Nucleus accumbens (tissue), 56 donors: ENCODE data around the gene RETN.
"Not testable (repeated sequence)": the region's sequence is repeated elsewhere in the genome, so short reads cannot be mapped to it uniquely, and the experiment has no call there.

Experiments used
- DNase-seq, 56 donors: peaks; one replicate each; lab custom pipeline; 2025; lab: John Stamatoyannopoulos, UW

RETN gene

DNA sequence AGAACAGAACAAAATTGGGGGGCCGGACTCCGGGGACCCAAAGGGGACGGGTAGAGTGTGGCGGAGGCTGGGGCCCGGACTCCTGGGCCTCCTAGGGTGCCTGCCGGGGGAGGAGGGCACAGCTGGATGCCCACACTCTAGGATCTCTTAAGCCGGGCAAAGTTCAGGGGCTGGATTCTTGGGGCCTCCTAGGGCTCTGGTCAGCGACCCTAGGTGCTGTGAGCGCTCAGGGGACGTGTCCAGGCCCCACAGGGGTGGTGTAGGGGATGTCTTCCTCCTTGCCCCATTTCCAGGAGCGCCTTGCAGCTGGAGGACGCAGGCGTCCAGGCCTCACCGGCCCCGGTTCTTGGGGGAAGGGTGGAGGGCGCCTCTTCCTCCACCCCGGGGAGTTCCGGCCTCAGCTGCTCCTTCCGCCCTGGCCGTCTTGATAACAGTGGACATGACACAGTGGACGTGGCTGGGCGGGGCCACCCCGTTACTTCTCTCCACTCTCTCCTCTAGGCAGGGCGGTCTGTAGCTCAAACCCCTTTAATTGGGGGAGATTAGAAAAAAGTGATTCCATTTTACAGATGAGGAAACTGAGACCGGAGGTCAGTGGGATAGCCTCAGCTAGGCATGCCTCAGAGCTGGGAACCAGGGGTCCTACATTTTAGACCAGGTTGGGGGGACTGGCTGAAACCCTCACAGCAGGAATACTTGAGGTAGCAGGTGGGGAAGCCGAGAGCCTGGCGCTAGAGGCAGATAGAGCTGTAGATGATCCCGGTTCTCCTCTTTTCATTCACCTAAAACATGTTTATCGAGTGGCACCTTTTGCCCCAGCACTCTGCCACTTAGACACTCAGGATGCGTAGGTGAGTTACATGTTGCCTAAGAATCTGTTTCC, 31.2 kb upstream of the RETN start:
- DNase-seq = peak in 2 of 56 donors; percentile 22 to 25

GRCh38 chr19:7638802-7639465, 29.9 kb upstream of the RETN start:
- DNase-seq = no peak

- DNase-seq = no peak
These were observed 28.9 kb upstream of the RETN start for GRCh38 chr19:7639863-7640348.

DNA sequence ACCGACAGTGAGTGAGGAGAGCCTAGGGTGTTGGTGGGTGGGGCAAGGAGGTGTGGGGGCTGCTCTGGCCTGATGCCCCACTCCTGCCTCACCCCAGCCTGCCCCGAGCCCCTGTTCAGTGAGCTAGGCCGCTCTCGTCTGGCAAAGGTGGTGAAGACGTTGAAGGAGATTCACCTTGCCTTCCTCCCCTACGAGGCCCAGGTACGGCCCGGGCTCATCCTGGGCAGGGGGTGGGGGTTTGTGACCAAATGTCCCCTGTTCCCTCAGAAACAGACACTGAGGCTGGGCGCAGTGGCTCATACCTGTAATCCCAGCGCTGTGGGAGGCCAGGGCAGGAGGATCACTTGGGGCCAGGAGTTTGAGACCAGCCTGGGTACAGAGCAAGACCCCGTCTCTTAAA, 28.0 kb upstream of the RETN start:
- DNase-seq = no peak

DNA sequence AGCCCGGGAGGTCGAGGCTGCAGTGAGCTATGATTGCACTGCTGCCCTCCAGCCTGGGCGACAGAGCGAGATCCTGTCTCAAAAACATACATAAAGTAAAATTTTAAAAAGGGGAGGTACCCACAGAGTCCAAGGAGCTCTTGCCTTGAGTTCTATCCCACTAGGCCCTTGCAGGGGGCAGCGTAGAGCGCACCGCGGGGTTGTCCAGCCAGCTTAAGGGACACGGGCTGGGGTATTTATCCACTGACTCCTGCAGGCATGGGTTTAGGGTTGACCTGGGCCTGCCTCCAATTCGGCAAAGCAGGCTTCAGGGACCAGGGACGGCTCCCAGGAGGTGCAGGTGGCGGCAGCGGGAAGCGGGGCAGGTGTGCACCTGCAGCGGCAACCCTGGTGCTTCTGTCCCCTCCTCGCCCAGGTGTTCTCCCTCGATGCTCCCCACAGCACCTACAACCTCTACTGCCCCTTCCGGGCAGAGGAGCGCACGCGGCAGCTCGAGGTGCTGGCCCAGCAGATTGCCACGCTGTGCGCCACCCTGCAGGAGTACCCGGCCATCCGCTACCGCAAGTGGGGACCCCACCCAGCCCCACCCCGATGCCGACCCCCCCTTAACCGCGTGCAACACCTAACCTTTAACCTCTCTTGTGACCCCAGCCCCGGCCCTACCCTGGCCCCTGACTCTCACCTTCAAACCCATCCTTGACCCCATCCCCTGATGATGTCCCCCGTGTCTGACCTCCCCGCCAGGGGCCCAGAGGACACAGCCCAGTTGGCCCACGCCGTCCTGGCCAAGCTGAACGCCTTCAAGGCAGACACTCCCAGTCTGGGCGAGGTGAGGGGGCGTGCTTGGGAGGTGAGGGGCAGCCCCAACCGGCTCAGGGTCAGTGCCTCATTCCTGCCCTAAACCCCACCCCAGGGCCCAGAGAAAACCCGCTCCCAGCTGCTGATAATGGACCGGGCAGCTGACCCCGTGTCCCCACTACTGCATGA, 27.3 kb upstream of the RETN start:
- DNase-seq = no peak

DNA sequence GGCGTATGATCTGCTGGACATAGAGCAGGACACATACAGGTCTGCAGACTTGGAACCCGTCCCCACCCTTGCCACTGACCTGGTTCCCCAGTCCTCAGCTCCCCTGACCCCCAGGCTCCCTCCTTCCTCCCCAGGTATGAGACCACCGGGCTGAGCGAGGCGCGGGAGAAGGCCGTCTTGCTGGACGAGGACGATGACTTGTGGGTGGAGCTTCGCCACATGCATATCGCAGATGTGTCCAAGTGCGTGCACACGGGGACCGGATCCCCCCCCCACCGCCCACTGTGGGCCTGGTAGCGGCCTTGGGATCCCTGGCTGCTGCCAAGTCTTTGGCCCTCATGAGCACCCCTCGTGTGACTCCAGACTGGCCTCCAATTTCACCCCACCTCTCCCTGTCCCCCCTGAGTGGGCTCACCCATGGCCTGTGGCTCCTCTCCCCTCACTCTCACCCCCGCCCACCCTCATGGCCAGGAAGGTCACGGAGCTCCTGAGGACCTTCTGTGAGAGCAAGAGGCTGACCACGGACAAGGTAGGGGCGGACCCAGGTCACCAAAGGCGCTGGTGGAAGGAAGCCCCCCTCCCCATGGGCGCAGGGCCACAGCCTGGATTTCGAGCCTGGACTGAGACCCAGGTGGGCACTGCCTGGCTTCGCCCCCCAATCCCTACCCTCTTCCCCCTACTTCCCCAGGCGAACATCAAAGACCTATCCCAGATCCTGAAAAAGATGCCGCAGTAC, 26.4 kb upstream of the RETN start:
- no peak for DNase-seq

DNA sequence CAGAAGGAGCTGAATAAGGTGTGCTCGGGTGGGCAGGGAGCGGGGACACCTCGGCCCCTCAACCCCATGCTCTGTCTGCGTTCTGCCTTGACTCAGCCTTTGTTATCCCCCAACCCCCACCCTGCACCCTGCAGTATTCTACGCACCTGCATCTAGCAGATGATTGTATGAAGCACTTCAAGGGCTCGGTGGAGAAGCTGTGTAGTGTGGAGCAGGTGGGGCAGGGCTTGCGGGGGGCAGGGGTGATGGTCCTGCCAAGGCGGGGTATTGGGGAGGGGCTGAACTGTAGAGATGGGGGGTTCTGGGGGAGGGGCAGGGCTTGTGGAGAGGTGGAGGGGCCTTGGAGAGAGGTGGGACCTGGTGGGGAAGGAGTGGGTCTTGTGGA, 25.8 kb upstream of the RETN start:
- no peak for DNase-seq

DNA sequence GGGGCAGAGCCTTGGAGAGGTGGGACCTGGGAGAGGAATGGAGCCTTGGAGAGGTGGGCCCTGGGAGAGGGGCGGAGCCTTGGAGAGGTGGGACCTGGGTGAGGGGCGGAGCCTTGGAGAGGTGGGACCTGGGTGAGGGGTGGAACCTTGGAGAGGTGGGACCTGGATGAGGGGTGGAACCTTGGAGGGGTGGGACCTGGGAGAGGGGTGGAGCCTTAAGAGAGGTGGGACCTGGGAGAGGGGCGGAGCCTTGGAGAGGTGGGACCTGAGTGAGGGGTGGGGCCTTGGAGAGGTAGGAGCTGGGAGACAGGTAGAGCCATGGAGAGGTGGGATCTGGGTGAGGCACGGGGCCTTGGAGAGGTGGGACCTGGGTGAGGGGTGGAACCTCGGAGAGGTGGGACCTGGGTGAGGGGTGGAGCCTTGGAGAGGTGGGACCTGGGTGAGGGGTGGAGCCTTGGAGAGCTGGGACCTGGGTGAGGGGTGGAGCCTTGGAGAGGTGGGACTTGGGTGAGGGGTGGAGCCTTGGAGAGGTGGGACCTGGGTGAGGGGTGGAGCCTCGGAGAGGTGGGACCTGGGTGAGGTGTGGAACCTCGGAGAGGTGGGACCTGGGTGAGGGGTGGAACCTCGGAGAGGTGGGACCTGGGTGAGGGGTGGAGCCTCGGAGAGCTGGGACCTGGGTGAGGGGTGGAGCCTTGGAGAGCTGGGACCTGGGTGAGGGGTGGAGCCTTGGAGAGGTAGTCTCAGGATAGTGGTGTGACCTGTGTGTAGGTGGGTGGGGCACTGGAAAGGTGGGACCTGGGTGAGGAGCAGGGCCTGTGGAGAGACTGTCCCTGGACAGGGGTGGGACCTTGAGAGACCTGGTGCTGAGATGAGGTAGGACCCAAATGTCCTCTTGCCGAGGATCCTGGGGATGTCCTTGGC, 25.0 kb upstream of the RETN start:
- DNase-seq = not testable (repeated sequence)

DNA sequence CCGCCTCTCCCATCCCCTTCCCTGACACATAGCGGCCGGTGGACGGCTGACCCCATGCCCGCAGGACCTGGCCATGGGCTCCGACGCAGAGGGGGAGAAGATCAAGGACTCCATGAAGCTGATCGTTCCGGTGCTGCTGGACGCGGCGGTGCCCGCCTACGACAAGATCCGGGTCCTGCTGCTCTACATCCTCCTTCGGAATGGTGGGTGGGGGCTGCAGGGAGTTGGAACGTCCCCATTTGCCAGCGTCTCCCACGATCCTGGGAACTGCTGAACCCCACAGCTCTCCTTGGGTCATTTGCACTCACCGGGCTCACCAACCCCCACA, 24.3 kb upstream of the RETN start:
- DNase-seq = no peak

GRCh38 chr19:7645163-7645562, 23.7 kb upstream of the RETN start:
- no peak for DNase-seq

DNA sequence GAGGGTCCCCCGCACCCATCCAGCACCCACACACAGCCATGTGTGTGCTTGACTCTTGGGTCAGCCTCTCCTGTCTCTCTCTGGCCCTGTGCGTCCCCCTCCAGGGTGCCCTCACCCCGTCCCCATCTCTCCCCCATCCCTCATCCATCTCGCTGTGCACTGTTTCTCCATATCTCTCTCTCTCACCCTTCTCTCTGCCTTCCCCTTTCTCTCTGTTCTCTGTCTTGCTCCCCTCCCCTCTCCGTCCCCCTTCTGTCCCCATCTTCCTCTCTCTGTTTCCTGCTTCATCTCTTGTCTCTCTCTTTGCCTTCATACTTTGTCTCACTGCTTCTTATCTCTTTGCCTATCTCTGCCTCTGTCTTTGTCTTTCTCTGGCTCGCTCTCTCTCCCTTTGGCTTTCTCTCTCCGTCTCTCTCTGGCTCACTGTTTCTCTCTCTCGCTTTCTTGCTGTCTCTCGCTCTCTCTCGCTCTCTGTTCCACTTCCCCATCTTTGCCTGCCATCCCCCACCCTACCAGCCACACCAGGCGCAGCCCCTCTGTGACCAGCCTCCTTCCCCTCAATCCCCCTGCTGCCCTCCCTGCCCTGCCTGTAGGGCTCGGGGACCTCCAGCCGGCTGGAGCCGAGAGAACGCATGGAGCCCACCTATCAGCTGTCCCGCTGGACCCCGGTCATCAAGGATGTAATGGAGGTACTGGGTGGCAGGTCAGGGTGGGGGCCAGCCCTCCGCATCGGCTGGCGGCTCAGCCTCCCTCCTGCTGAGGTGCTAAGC, 23.0 kb upstream of the RETN start:
- DNase-seq = no peak

GRCh38 chr19:7646426-7646700, 22.5 kb upstream of the RETN start:
- DNase-seq = no peak

- no peak for DNase-seq
These were observed 21.7 kb upstream of the RETN start for GRCh38 chr19:7647156-7647555.

- DNase-seq = no peak
These were observed 20.4 kb upstream of the RETN start for GRCh38 chr19:7648265-7649014.

- no peak for DNase-seq
These were observed 18.7 kb upstream of the RETN start for GRCh38 chr19:7650148-7650547.

- peak in 48 of 56 donors; percentile 4 to 86 (median 55) for DNase-seq
These were observed 16.7 kb upstream of the RETN start for GRCh38 chr19:7652061-7652641.

- DNase-seq = no peak
These were observed 14.4 kb upstream of the RETN start for GRCh38 chr19:7654401-7654800.
